ENCODE data around the gene EHBP1. TPM values are rescaled to one million over a fixed set of nuclear protein-coding genes. Genes with fewer than 3 reads are reported as not detected.

The EHBP1 gene
- total RNA-seq, 4 donors from 2014 or later: 195 to 367 (median 212) TPM

- no peak for DNase-seq (ENCODE audit: low spot score in 2 of 2)
- H3K9me3 ChIP-seq: no peaks in the 10 kb centered on the region
- no peak overlapping the region for H3K27ac ChIP-seq
- peaks cover 0 to 60% (median 0%) of the 10 kb centered on the region in 3 donors for H3K36me3 ChIP-seq
- no peak overlapping the region for H3K4me3 ChIP-seq
- H3K4me1 ChIP-seq: peaks cover 0 to 9% (median 4%) of the 10 kb centered on the region in 4 donors
- TF ChIP-seq CTCF (IDR thresholded peaks at IDR 0.05) (no peak), EP300 (IDR thresholded peaks at IDR 0.05) (no peak), POLR2A (IDR thresholded peaks at IDR 0.05) (no peak)
- H3K27me3 ChIP-seq: no peaks in the 10 kb centered on the region
Observed at GRCh38 chr2:63001576-63001975, 296.1 kb downstream of the EHBP1 start.

GRCh38 chr2:63003351-63003750 lies 297.8 kb downstream of the EHBP1 start:
- H3K27me3 ChIP-seq: no peaks in the 10 kb centered on the region
- H3K9me3 ChIP-seq: no peaks in the 10 kb centered on the region
- TF ChIP-seq CTCF (IDR thresholded peaks at IDR 0.05) (no peak), EP300 (IDR thresholded peaks at IDR 0.05) (no peak), POLR2A (IDR thresholded peaks at IDR 0.05) (no peak)
- H3K4me3 ChIP-seq: no peak overlapping the region
- DNase-seq (ENCODE audit: low spot score in 2 of 2): no peak
- H3K27ac ChIP-seq: no peak overlapping the region
- peaks cover 0 to 12% (median 4%) of the 10 kb centered on the region in 4 donors for H3K4me1 ChIP-seq
- 62 to 69% methylated on average over 4 of the region's 4 CpGs for WGBS, 2 donors
- H3K36me3 ChIP-seq: peaks cover 0 to 47% (median 0%) of the 10 kb centered on the region in 3 donors

GRCh38 chr2:63007813-63008458 lies 302.4 kb downstream of the EHBP1 start:
- H3K4me3 ChIP-seq: no peak overlapping the region
- peaks cover 0 to 27% (median 0%) of the 10 kb centered on the region in 3 donors for H3K36me3 ChIP-seq
- no peaks in the 10 kb centered on the region for H3K27me3 ChIP-seq
- no peak overlapping the region for H3K27ac ChIP-seq
- TF ChIP-seq EP300 (IDR thresholded peaks at IDR 0.05) (no peak), POLR2A (IDR thresholded peaks at IDR 0.05) (no peak), CTCF (IDR thresholded peaks at IDR 0.05) (no peak)
- H3K4me1 ChIP-seq: peaks cover 0 to 6% (median 0%) of the 10 kb centered on the region in 4 donors
- DNase-seq (ENCODE audit: low spot score in 2 of 2): no peak
- H3K9me3 ChIP-seq: no peaks in the 10 kb centered on the region

GRCh38 chr2:63008838-63009237 lies 303.3 kb downstream of the EHBP1 start:
- peaks cover 0 to 6% (median 0%) of the 10 kb centered on the region in 4 donors for H3K4me1 ChIP-seq
- TF ChIP-seq POLR2A (IDR thresholded peaks at IDR 0.05): no peak
- TF ChIP-seq CTCF (IDR thresholded peaks at IDR 0.05): no peak
- TF ChIP-seq EP300 (IDR thresholded peaks at IDR 0.05): no peak
- H3K36me3 ChIP-seq: peaks cover 0 to 31% (median 0%) of the 10 kb centered on the region in 3 donors
- H3K27me3 ChIP-seq: no peaks in the 10 kb centered on the region
- no peak overlapping the region for H3K27ac ChIP-seq
- no peaks in the 10 kb centered on the region for H3K9me3 ChIP-seq
- H3K4me3 ChIP-seq: no peak overlapping the region
- WGBS, 2 donors: 71 to 83% methylated on average over 1 of the region's 1 CpG
- no peak for DNase-seq (ENCODE audit: low spot score in 2 of 2)

- Histone ChIP-seq H3K4me1 (peaks cover 0 to 6% (median 0%) of the 10 kb centered on the region in 4 donors), H3K4me3 (no peak overlapping the region), H3K27me3 (no peaks in the 10 kb centered on the region), H3K27ac (no peak overlapping the region), H3K36me3 (peaks cover 0 to 32% (median 0%) of the 10 kb centered on the region in 3 donors), H3K9me3 (no peaks in the 10 kb centered on the region)
- DNase-seq (ENCODE audit: low spot score in 2 of 2): no peak
- TF ChIP-seq CTCF (IDR thresholded peaks at IDR 0.05): no peak
- no peak for TF ChIP-seq POLR2A (IDR thresholded peaks at IDR 0.05)
- no peak for TF ChIP-seq EP300 (IDR thresholded peaks at IDR 0.05)
Observed at GRCh38 chr2:63009490-63009889, 304.0 kb downstream of the EHBP1 start.
